ENCODE results near the gene MIS18A. TPM values are rescaled to one million over a fixed set of nuclear protein-coding genes. Genes with fewer than 3 reads are reported as not detected.

Gene MIS18A
- total RNA-seq, 4 donors from 2014 or later: 3.5 to 5.3 (median 4.1) TPM

DNA sequence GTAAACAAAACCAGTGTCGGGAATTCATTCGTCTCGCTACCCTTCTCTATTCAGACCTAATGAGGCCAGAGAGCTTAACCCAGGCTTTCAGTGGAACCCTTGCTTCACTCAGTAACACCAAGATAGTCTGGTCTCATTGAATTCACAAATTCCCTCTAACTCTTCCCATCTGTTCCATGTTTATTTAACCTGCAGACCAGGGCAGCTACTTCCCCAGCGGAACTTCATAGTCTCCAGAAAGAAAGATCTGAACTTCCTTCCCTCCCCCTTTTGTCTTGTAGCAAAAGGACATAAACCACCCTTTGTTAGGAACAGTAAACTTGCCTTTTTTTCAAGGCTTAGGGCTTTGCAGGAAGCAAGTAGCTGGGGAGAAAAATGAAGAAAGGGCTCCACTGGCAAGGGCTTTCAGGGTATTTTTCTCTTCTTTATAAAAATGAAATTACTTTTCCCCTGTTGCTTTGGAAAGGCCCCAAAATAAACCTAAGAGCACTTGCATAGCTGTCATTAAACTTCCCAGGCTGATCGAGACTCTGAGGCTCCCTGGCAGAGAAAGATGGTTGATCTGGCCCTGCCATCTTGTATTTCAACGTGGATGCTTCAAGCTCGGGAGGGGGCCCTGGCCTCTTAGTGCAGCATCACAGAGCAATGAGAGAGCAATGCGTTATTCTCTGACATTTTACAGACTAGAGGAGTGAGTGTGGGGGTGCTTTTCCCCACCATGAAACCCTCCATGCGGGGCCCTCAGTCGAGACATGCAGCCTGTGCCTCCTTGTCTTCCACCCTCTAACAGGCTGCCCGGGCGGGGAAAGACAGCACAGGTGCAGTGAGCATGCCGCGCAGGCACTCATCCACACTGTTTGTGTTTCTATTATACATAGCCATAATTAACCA, 30.0 kb downstream of the MIS18A start:
- TF ChIP-seq, protein P1, sequence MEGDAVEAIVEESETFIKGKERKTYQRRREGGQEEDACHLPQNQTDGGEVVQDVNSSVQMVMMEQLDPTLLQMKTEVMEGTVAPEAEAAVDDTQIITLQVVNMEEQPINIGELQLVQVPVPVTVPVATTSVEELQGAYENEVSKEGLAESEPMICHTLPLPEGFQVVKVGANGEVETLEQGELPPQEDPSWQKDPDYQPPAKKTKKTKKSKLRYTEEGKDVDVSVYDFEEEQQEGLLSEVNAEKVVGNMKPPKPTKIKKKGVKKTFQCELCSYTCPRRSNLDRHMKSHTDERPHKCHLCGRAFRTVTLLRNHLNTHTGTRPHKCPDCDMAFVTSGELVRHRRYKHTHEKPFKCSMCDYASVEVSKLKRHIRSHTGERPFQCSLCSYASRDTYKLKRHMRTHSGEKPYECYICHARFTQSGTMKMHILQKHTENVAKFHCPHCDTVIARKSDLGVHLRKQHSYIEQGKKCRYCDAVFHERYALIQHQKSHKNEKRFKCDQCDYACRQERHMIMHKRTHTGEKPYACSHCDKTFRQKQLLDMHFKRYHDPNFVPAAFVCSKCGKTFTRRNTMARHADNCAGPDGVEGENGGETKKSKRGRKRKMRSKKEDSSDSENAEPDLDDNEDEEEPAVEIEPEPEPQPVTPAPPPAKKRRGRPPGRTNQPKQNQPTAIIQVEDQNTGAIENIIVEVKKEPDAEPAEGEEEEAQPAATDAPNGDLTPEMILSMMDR (IDR thresholded peaks at IDR 0.05): no peak
- ATAC-seq (ENCODE audit: low FRiP score): no peak
- DNase-seq (ENCODE audit: low spot score): no peak

DNA sequence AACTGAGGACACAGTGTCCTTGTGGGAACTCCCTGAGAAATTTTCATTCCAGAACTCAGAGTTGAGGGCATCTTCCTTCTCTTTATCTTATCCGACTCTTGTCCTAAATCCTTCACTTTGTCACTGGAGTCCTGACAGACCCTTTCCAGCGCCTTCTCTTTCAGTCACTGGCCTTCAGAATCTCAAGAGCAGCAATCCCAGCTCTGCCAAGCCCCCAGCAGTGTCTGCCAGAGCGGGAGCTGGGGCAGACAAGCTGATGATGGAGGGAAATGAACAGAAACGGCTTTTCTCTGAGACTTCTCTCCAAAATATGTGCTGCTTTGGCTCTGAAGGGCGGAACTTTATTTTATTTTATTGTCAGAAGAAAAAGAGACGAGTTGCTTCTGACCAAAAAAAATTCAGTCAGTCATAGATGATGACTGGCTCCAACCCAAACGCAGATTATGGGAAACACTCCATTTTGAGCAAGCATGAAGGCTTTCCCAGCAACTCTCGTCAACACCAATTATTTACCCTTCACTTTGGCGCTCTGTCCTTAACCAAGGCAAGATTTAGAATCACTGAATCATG, 32.2 kb downstream of the MIS18A start:
- TF ChIP-seq, protein P1 (IDR thresholded peaks at IDR 0.05): no peak
- no peak for DNase-seq (ENCODE audit: low spot score)
- ATAC-seq (ENCODE audit: low FRiP score): no peak

DNA sequence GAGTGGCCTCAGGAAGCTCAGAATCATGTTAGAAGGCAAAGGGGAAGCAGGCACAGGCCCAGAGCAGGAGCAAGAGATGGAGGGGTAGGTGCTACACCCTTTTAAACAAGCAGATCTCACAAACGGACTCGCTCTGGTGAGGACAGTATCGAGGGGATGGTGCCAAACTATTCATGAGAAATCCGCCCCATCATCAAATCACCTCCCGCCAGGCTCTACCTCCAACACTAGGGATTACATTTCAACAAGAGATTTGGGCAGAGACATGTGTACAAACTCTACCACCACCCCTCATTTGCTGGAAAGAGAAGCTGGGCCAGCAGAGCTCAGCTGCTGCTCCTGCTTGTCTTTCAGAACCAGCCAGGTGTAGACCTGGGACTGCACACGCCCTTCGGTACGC, 32.9 kb downstream of the MIS18A start:
- TF ChIP-seq, protein P1 (IDR thresholded peaks at IDR 0.05): no peak
- no peak for ATAC-seq (ENCODE audit: low FRiP score)
- DNase-seq (ENCODE audit: low spot score): no peak

DNA sequence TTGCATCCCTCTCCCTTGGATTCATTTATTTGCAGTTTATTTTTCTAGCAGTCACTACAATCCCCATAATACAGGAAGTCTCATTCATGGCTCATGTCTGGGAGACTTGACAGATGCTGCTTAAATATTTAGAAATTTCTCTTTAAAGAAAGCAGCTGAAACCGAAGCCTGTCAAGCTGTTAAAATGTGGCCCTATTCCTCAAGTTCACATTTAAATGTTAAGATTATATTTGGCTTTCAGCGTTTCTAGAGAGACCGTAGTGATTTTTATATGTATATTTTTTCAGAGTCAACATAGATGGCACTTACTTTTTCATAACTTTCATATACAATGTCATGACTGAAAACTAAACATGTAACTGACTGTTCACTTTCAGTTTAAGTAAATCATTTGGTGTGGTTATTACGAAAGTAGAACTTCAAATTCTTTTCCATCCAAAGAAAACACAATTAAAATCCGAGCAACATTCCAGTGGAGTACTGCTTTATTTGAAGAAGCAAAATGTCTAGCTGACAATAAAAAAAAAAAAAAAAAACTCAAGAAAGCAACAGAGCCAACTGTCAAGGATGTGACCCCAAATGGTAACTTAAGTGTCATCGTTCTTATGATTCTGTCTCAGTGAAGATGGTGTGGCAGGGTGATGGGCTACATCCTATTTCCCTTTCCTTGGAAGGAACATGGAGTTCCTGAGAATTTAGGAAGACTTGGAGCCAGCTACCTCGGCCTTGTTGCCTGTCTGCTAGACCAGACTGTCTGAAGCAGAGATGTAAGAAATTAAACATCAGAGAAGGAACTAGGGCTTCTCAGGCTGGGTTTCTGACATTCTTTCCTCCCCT, 37.8 kb downstream of the MIS18A start:
- TF ChIP-seq, protein P1 (IDR thresholded peaks at IDR 0.05): no peak
- no peak for ATAC-seq (ENCODE audit: low FRiP score)
- DNase-seq (ENCODE audit: low spot score): no peak

DNA sequence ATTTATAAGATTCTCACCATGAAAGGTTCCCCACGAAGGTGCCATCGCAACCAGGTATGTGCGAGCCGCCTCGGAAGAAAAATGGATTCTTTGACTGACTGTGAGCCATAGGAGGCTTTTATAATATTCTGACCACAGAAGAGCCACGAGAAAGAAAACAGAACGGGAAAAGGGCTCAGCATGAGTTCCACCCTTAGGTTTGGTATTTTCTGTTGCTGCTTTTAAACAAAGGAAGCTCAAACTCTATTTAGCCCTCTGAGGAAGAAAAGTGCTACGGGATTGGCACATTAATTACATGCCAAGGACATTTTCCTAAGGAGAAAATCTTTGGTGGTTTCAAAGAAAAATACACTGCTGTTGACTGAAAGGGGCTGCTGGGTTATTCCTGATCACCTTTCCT, 39.3 kb downstream of the MIS18A start:
- TF ChIP-seq, protein P1 (IDR thresholded peaks at IDR 0.05): no peak
- no peak for ATAC-seq (ENCODE audit: low FRiP score)
- DNase-seq (ENCODE audit: low spot score): no peak

DNA sequence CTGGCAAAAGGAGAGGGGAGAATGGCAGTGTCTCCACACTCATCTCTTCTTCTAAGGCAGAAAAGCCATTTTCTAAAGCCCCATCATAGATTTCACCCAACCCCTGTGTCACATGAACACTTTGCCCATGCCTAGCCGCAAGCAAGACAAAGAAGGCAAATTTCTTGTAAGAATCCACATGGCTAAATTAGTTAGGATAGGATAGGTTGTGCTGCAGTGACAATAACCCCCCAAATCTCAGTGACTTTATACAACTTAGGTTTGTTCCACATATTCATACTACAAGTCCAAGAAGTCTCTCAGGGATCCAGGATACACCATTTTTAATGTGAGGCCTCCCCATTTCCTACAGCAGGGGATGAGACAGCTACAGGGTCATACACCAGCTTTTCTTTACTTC, 40.8 kb downstream of the MIS18A start:
- DNase-seq (ENCODE audit: low spot score) (no peak), ATAC-seq (ENCODE audit: low FRiP score) (no peak)
- TF ChIP-seq, protein P1 (IDR thresholded peaks at IDR 0.05): no peak

Data from omental fat pad (tissue), 4 donors.